Right lobe of liver (tissue), 4 donors: ENCODE data around the gene DUSP28.

Experiments used
- POLR2A ChIP-seq: fragments of 450-650 bp; IDR thresholded peaks from one replicate; pipeline ENCODE4 v1.6.1; 2017; ENCODE audit warnings: antibody characterized with exemption, mild to moderate bottlenecking
- TF ChIP-seq, protein P1 (sequence below), 4 donors: fragments of 200-600 bp in 3 of 4; fragments of 450-650 bp in 1 of 4; IDR thresholded peaks; one replicate each; pipeline versions ENCODE4 v1.5.1 to v1.8.0; 2016 to 2022; ENCODE audit warnings: antibody characterized with exemption in 4 of 4, mild to moderate bottlenecking in 2 of 4
- donor health status: DM: no; HTN: no; CAD: no.
- donor health status: DM: no; HTN: no; CAD: no.
- donor health status: DM: no; HTN: yes; CAD: no.

- TF ChIP-seq, protein P1, sequence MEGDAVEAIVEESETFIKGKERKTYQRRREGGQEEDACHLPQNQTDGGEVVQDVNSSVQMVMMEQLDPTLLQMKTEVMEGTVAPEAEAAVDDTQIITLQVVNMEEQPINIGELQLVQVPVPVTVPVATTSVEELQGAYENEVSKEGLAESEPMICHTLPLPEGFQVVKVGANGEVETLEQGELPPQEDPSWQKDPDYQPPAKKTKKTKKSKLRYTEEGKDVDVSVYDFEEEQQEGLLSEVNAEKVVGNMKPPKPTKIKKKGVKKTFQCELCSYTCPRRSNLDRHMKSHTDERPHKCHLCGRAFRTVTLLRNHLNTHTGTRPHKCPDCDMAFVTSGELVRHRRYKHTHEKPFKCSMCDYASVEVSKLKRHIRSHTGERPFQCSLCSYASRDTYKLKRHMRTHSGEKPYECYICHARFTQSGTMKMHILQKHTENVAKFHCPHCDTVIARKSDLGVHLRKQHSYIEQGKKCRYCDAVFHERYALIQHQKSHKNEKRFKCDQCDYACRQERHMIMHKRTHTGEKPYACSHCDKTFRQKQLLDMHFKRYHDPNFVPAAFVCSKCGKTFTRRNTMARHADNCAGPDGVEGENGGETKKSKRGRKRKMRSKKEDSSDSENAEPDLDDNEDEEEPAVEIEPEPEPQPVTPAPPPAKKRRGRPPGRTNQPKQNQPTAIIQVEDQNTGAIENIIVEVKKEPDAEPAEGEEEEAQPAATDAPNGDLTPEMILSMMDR (IDR thresholded peaks at IDR 0.05), result no peak
- no peak for TF ChIP-seq POLR2A
Observed at GRCh38 chr2:240574386-240575100, 14.4 kb downstream of the DUSP28 start.
